Liver (tissue), 9 donors: Measurements from ENCODE around the gene PIN1. TPM values are rescaled to one million over a fixed set of nuclear protein-coding genes. Genes with fewer than 3 reads are reported as not detected.

ENCODE experiments used
- DNase-seq: peaks from one replicate; pipeline ENCODE4 v3.0.0-alpha.2; 2017; ENCODE audit warnings: low spot score
- H3K27ac ChIP-seq, 2 donors: one replicate each; pipeline ENCODE4 v1.7.0; 2013; ENCODE audit warnings: inconsistent platforms in 2 of 2, low read length in 2 of 2, control low read depth in 1 of 2, low read depth in 1 of 2, mild to moderate bottlenecking in 1 of 2
- H3K27me3 ChIP-seq, 4 donors: one replicate each; pipeline versions ENCODE4 v1.6.1 to v1.7.0; 2013; ENCODE audit warnings: low read length in 3 of 4, inconsistent platforms in 1 of 4, mild to moderate bottlenecking in 1 of 4, moderate library complexity in 1 of 4; ENCODE audit not compliant: control insufficient read depth in 4 of 4, insufficient read depth in 4 of 4
- H3K36me3 ChIP-seq, 4 donors: one replicate each; pipeline versions ENCODE4 v1.6.1 to v1.7.0; 2013; ENCODE audit warnings: low read length in 3 of 4, mild to moderate bottlenecking in 3 of 4, low read depth in 1 of 4, moderate library complexity in 1 of 4; ENCODE audit not compliant: control insufficient read depth in 4 of 4, insufficient read depth in 3 of 4
- H3K4me1 ChIP-seq, 4 donors: one replicate each; pipeline versions ENCODE4 v1.6.1 to v1.7.0; 2013; ENCODE audit warnings: low read length in 3 of 4, mild to moderate bottlenecking in 3 of 4, moderate library complexity in 1 of 4; ENCODE audit not compliant: control insufficient read depth in 4 of 4, insufficient read depth in 4 of 4
- H3K4me3 ChIP-seq, 3 donors: one replicate each; pipeline versions ENCODE4 v1.6.1 to v1.7.0; 2013; ENCODE audit warnings: low read length in 3 of 3, control low read depth in 1 of 3, low read depth in 1 of 3, mild to moderate bottlenecking in 1 of 3
- H3K9ac ChIP-seq, 2 donors: one replicate each; pipeline ENCODE4 v1.7.0; 2013; ENCODE audit warnings: low read length in 2 of 2, mild to moderate bottlenecking in 2 of 2, moderate library complexity in 2 of 2, control low read depth in 1 of 2, low read depth in 1 of 2
- H3K9me3 ChIP-seq, 4 donors: one replicate each; pipeline versions ENCODE4 v1.6.1 to v1.7.0; 2013; ENCODE audit warnings: low read length in 3 of 4; ENCODE audit not compliant: control insufficient read depth in 4 of 4
- ATF3 ChIP-seq: IDR thresholded peaks from 2 replicates; pipeline ENCODE4 v1.6.1; 2016; ENCODE audit warnings: antibody characterized with exemption
- EGR1 ChIP-seq, 2 donors: IDR thresholded peaks; 2 replicates each; pipeline ENCODE4 v1.6.1; 2016 to 2018; ENCODE audit warnings: antibody characterized with exemption in 2 of 2, low read depth in 2 of 2
- FOXA1 ChIP-seq: IDR thresholded peaks from 2 replicates; pipeline ENCODE4 v1.6.1; 2016; ENCODE audit warnings: antibody characterized with exemption
- FOXA2 ChIP-seq: IDR thresholded peaks from 2 replicates; pipeline ENCODE4 v1.6.1; 2016; ENCODE audit warnings: antibody characterized with exemption
- GABPA ChIP-seq, 2 donors: IDR thresholded peaks in 1 of 2; conservative IDR thresholded peaks in 1 of 2; 2 replicates each; pipeline ENCODE4 v1.6.1; 2016; ENCODE audit warnings: antibody characterized with exemption in 2 of 2, mild to moderate bottlenecking in 1 of 2, moderate library complexity in 1 of 2
- HNF4A ChIP-seq, 2 donors: conservative IDR thresholded peaks; 2 replicates each; pipeline ENCODE4 v1.6.1; 2016; ENCODE audit warnings: antibody characterized with exemption in 2 of 2, mild to moderate bottlenecking in 2 of 2
- HNF4G ChIP-seq: IDR thresholded peaks from 2 replicates; pipeline ENCODE4 v1.6.1; 2016; ENCODE audit warnings: antibody characterized with exemption
- JUND ChIP-seq, 2 donors: IDR thresholded peaks; 2 replicates each; pipeline ENCODE4 v1.6.1; 2016; ENCODE audit warnings: antibody characterized with exemption in 2 of 2
- MAX ChIP-seq: IDR thresholded peaks from 2 replicates; pipeline ENCODE4 v1.6.1; 2016; ENCODE audit warnings: antibody characterized with exemption
- NR2F2 ChIP-seq: IDR thresholded peaks from 2 replicates; pipeline ENCODE4 v1.6.1; 2016; ENCODE audit warnings: antibody characterized with exemption
- RAD21 ChIP-seq, 2 donors: IDR thresholded peaks; 2 replicates each; pipeline ENCODE4 v1.6.1; 2016; ENCODE audit warnings: antibody characterized with exemption in 2 of 2, mild to moderate bottlenecking in 2 of 2
- REST ChIP-seq: IDR thresholded peaks from 2 replicates; pipeline ENCODE4 v1.6.1; 2016; ENCODE audit warnings: antibody characterized with exemption, mild to moderate bottlenecking
- RXRA ChIP-seq, 2 donors: IDR thresholded peaks; 2 replicates each; pipeline ENCODE4 v1.6.1; 2017 to 2018; ENCODE audit warnings: antibody characterized with exemption in 2 of 2, mild to moderate bottlenecking in 1 of 2
- SP1 ChIP-seq: IDR thresholded peaks from 2 replicates; pipeline ENCODE4 v1.6.1; 2018; ENCODE audit warnings: antibody characterized with exemption, mild to moderate bottlenecking
- TAF1 ChIP-seq: conservative IDR thresholded peaks from 2 replicates; pipeline ENCODE4 v1.6.1; 2016; ENCODE audit warnings: antibody characterized with exemption, mild to moderate bottlenecking
- YY1 ChIP-seq: IDR thresholded peaks from 2 replicates; pipeline ENCODE4 v1.6.1; 2016; ENCODE audit warnings: antibody characterized with exemption, mild to moderate bottlenecking
- WGBS: extraction: QIAGEN DNeasy Blood & Tissue Kit; methylation state at CpG from one replicate; pipeline ENCODE4 v1.1.7; 2013; 5-methylcytosine and 5-hydroxymethylcytosine counted together
- polyA plus RNA-seq, 2 donors: library from polyadenylated mRNA; stranded (reverse) in 1 of 2; unstranded in 1 of 2; fragments of 200-250 nt in 1 of 2; fragments of >200 nt in 1 of 2; fragmentation: Nextera tagmentation in 1 of 2; extraction: Ambion mirVana in 1 of 2; gene quantifications; one replicate each; pipeline versions ENCODE4 v1.2.1 to v1.2.3, GENCODE V29; 2013 to 2015
- total RNA-seq, 2 donors: library from RNA; depleted of rRNA; stranded (reverse); fragments of >200 nt; gene quantifications; one replicate each; pipeline ENCODE4 v1.2.3, GENCODE V29; 2014
- TF ChIP-seq, protein P1 (sequence below): IDR thresholded peaks from 2 replicates; pipeline ENCODE4 v1.6.1; 2016; ENCODE audit warnings: antibody characterized with exemption
- TF ChIP-seq, protein P2 (sequence below): fragments of 150-350 bp; IDR thresholded peaks from 2 replicates; pipeline ENCODE4 v1.5.1; 2017; ENCODE audit warnings: improper control_type of control experiment, low read depth, low read length; ENCODE audit not compliant: missing input control
- donor health status: healthy.
- donor health status: healthy.
- donor health status: healthy.
- donor health status: healthy.
- donor health status: healthy.

Gene PIN1
- total and polyA plus RNA-seq, 4 donors, result 34.4 to 51.3 (median 39.9) TPM

DNA sequence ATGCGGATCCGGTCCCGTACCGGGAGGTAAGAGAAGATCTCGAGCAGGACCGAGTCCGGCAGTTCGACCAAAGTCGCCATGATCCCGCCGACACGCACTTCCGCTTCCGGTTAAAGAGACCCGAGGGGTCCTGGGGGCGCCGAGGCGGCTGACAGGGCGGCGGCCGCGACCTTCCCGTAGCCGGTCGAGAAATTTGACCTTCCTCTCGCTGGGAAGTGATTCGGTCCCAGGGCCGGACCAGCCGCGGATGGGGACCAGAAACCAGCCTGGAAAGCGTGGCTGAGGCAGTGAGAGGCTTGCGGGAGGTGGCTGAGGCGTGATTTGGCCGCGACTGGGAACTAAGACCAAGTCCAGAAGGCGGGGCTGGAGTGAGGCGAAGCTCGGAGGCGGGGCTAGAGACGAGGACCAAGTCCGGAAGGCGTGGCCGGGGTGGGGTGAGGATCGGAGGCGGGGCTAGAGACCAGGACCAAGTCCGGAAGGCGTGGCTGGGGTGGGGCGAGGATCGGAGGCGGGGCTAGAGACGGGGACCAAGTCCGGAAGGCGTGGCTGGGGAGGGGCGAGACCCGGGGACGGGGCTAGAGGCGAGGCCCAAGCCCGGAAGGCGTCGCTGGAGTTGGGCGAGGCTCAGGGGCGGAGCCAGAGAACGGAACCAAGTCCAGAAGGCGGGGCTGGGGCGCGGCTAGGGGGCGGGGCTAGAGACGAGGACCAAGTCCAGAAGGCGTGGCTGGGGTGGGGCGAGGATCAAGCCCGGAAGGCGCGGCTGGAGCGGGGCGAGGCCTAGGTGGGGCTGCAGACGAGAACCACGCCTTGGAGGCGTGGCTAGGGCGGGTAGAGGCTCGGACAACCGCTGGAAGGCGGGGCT lies 16.2 kb upstream of the PIN1 start, which contains the start of gene FBXL12 (continued):
- TF ChIP-seq REST, result peak; percentile 88
- TF ChIP-seq FOXA1, result peak; percentile 43
- TF ChIP-seq, protein P1, sequence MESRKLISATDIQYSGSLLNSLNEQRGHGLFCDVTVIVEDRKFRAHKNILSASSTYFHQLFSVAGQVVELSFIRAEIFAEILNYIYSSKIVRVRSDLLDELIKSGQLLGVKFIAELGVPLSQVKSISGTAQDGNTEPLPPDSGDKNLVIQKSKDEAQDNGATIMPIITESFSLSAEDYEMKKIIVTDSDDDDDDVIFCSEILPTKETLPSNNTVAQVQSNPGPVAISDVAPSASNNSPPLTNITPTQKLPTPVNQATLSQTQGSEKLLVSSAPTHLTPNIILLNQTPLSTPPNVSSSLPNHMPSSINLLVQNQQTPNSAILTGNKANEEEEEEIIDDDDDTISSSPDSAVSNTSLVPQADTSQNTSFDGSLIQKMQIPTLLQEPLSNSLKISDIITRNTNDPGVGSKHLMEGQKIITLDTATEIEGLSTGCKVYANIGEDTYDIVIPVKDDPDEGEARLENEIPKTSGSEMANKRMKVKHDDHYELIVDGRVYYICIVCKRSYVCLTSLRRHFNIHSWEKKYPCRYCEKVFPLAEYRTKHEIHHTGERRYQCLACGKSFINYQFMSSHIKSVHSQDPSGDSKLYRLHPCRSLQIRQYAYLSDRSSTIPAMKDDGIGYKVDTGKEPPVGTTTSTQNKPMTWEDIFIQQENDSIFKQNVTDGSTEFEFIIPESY, result peak; percentile 55
- TF ChIP-seq HNF4A (conservative IDR thresholded peaks at IDR 0.05), result peak; percentile 82 to 87
- peak; percentile 84 to 94 for TF ChIP-seq GABPA (IDR thresholded peaks at IDR 0.05 in 1 of 2, conservative IDR thresholded peaks at IDR 0.05 in 1 of 2)
- peak; percentile 96 for TF ChIP-seq YY1

DNA sequence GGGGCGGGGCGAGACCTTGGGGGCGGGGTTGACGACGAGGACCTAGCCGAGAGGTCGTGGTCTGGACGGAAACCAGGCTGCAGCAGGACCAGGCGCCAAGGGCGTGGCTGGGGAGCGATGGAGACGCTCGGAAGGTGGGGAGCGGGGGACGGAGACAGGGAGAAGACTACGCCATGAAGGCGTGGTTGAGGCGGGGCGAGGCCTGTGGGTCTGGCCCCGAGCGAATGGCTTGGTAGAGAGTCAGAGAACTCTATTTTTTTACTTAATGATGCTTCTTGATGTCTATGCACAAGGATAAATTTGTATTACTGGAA lies 15.6 kb upstream of the PIN1 start:
- H3K4me1 ChIP-seq, result peaks cover 7 to 18% (median 16%) of the 10 kb centered on the region in 4 donors
- no peak overlapping the region for H3K9ac ChIP-seq
- no peaks in the 10 kb centered on the region for H3K9me3 ChIP-seq
- 2% methylated on average over 21 of the region's 21 CpGs for WGBS
- peak overlapping the region; percentile 17 to 91 for H3K27ac ChIP-seq
- DNase-seq, result no peak
- no peaks in the 10 kb centered on the region for H3K36me3 ChIP-seq
- H3K27me3 ChIP-seq, result no peaks in the 10 kb centered on the region
- TF ChIP-seq, protein P1, result no peak
- TF ChIP-seq MAX, result no peak
- no peak for TF ChIP-seq JUND (IDR thresholded peaks at IDR 0.05)
- no peak for TF ChIP-seq GABPA (IDR thresholded peaks at IDR 0.05 in 1 of 2, conservative IDR thresholded peaks at IDR 0.05 in 1 of 2)
- TF ChIP-seq EGR1 (IDR thresholded peaks at IDR 0.05; ENCODE audit: low read depth in 2 of 2), result no peak
- TF ChIP-seq HNF4A (conservative IDR thresholded peaks at IDR 0.05), result no peak
- no peak for TF ChIP-seq YY1
- TF ChIP-seq, protein P2, sequence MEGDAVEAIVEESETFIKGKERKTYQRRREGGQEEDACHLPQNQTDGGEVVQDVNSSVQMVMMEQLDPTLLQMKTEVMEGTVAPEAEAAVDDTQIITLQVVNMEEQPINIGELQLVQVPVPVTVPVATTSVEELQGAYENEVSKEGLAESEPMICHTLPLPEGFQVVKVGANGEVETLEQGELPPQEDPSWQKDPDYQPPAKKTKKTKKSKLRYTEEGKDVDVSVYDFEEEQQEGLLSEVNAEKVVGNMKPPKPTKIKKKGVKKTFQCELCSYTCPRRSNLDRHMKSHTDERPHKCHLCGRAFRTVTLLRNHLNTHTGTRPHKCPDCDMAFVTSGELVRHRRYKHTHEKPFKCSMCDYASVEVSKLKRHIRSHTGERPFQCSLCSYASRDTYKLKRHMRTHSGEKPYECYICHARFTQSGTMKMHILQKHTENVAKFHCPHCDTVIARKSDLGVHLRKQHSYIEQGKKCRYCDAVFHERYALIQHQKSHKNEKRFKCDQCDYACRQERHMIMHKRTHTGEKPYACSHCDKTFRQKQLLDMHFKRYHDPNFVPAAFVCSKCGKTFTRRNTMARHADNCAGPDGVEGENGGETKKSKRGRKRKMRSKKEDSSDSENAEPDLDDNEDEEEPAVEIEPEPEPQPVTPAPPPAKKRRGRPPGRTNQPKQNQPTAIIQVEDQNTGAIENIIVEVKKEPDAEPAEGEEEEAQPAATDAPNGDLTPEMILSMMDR, result no peak
- no peak for TF ChIP-seq REST
- no peak for TF ChIP-seq SP1
- no peak for TF ChIP-seq HNF4G
- TF ChIP-seq FOXA2, result no peak
- no peak for TF ChIP-seq TAF1
- TF ChIP-seq RAD21 (IDR thresholded peaks at IDR 0.05), result no peak
- no peak for TF ChIP-seq RXRA (IDR thresholded peaks at IDR 0.05)
- no peak for TF ChIP-seq FOXA1
- TF ChIP-seq ATF3, result no peak
- TF ChIP-seq NR2F2, result no peak
- peak overlapping the region in 1 of 3 donors; percentile 17 for H3K4me3 ChIP-seq
